ENCODE data around the gene SV2A. TPM values are rescaled to one million over a fixed set of nuclear protein-coding genes. Genes with fewer than 3 reads are reported as not detected.
"Not testable (repeated sequence)": the region's sequence is repeated elsewhere in the genome, so short reads cannot be mapped to it uniquely, and the experiment has no call there.

Gene SV2A
- total RNA-seq, 1 donor from 2014 or later, result 12.7 TPM

GRCh38 chr1:149942885-149943284 is 25.2 kb upstream of the SV2A start:
- TF ChIP-seq, protein P1, sequence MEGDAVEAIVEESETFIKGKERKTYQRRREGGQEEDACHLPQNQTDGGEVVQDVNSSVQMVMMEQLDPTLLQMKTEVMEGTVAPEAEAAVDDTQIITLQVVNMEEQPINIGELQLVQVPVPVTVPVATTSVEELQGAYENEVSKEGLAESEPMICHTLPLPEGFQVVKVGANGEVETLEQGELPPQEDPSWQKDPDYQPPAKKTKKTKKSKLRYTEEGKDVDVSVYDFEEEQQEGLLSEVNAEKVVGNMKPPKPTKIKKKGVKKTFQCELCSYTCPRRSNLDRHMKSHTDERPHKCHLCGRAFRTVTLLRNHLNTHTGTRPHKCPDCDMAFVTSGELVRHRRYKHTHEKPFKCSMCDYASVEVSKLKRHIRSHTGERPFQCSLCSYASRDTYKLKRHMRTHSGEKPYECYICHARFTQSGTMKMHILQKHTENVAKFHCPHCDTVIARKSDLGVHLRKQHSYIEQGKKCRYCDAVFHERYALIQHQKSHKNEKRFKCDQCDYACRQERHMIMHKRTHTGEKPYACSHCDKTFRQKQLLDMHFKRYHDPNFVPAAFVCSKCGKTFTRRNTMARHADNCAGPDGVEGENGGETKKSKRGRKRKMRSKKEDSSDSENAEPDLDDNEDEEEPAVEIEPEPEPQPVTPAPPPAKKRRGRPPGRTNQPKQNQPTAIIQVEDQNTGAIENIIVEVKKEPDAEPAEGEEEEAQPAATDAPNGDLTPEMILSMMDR (IDR thresholded peaks at IDR 0.05; ENCODE audit: unreplicated experiment), result no peak
- H3K36me3 Mint-ChIP-seq (ENCODE audit: low read depth, unreplicated experiment), result peaks cover 20% of the 10 kb centered on the region
- no peaks in the 10 kb centered on the region for H3K9me3 Mint-ChIP-seq (ENCODE audit: unreplicated experiment)
- H3K4me1 Mint-ChIP-seq (ENCODE audit: unreplicated experiment), result peaks cover 38% of the 10 kb centered on the region
- DNase-seq (ENCODE audit: low spot score), result no peak
- H3K4me3 Mint-ChIP-seq (ENCODE audit: unreplicated experiment), result no peak overlapping the region
- peaks cover 4% of the 10 kb centered on the region for H3K27me3 Mint-ChIP-seq (ENCODE audit: unreplicated experiment)
- peak overlapping the region; percentile 85 for H3K27ac Mint-ChIP-seq (ENCODE audit: unreplicated experiment)

DNA sequence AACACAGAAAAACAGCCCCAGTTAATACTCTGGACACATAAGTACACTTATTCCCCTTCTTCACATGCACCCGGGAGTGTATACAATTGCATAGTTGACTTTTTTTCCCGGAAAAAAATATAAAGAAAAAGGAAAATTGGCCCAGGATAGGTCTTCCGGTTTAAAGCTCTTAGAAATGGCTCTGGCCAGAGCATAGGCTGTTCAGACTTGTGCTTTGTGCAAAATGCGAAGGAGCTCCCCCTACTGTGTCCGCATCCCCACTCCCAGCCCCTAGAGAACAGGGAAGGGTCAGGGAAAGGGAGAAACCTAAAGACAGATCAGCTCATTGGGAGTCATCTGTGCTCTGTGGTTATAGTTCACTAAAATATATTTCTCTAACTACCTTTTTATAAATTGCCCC is 24.6 kb upstream of the SV2A start:
- Mint-ChIP-seq H3K4me1 (ENCODE audit: unreplicated experiment) (peaks cover 45% of the 10 kb centered on the region), H3K9me3 (ENCODE audit: unreplicated experiment) (no peaks in the 10 kb centered on the region), H3K27me3 (ENCODE audit: unreplicated experiment) (peaks cover 4% of the 10 kb centered on the region), H3K4me3 (ENCODE audit: unreplicated experiment) (no peak overlapping the region), H3K27ac (ENCODE audit: unreplicated experiment) (peak overlapping the region; percentile 85), H3K36me3 (ENCODE audit: low read depth, unreplicated experiment) (peaks cover 19% of the 10 kb centered on the region)
- TF ChIP-seq, protein P1 (IDR thresholded peaks at IDR 0.05; ENCODE audit: unreplicated experiment), result no peak
- peak; percentile 55 for DNase-seq (ENCODE audit: low spot score)

GRCh38 chr1:149940427-149940826 is 22.8 kb upstream of the SV2A start:
- TF ChIP-seq, protein P1 (IDR thresholded peaks at IDR 0.05; ENCODE audit: unreplicated experiment), result no peak
- H3K36me3 Mint-ChIP-seq (ENCODE audit: low read depth, unreplicated experiment), result peaks cover 11% of the 10 kb centered on the region
- H3K4me3 Mint-ChIP-seq (ENCODE audit: unreplicated experiment), result no peak overlapping the region
- peaks cover 13% of the 10 kb centered on the region for H3K27me3 Mint-ChIP-seq (ENCODE audit: unreplicated experiment)
- H3K4me1 Mint-ChIP-seq (ENCODE audit: unreplicated experiment), result peaks cover 59% of the 10 kb centered on the region
- DNase-seq (ENCODE audit: low spot score), result no peak
- peak overlapping the region; percentile 14 for H3K27ac Mint-ChIP-seq (ENCODE audit: unreplicated experiment)
- no peaks in the 10 kb centered on the region for H3K9me3 Mint-ChIP-seq (ENCODE audit: unreplicated experiment)

- H3K27me3 Mint-ChIP-seq (ENCODE audit: unreplicated experiment); H3K27ac Mint-ChIP-seq (ENCODE audit: unreplicated experiment); H3K36me3 Mint-ChIP-seq (ENCODE audit: low read depth, unreplicated experiment); H3K4me3 Mint-ChIP-seq (ENCODE audit: unreplicated experiment); H3K9me3 Mint-ChIP-seq (ENCODE audit: unreplicated experiment); DNase-seq (ENCODE audit: low spot score): not testable (repeated sequence)
- peaks cover 51% of the 10 kb centered on the region for H3K4me1 Mint-ChIP-seq (ENCODE audit: unreplicated experiment)
Observed at GRCh38 chr1:149938668-149939003, 21.0 kb upstream of the SV2A start.

DNA sequence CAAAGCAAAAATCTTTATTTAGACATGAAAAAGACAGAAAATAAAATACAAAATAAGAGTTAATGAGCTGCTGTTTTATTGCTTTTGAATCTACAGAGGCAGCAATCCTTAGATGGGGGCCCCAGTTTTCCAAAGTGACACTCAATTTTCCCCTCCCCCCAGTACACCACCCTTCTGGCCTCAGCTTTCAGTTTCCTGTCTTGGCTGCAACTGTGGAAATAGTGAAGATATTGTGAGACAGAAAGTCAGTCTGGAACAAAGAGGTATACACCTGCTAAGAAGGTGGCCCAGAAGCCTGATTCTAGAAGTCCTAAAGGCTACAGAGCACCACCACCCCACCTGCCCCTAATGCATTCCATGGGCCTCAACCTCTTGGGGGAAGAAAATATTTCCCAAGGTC is 20.1 kb upstream of the SV2A start:
- H3K36me3 Mint-ChIP-seq (ENCODE audit: low read depth, unreplicated experiment), result peaks cover 4% of the 10 kb centered on the region
- TF ChIP-seq, protein P1 (IDR thresholded peaks at IDR 0.05; ENCODE audit: unreplicated experiment), result no peak
- no peak for DNase-seq (ENCODE audit: low spot score)
- peaks cover 42% of the 10 kb centered on the region for H3K4me1 Mint-ChIP-seq (ENCODE audit: unreplicated experiment)
- peaks cover 10% of the 10 kb centered on the region for H3K27me3 Mint-ChIP-seq (ENCODE audit: unreplicated experiment)
- H3K27ac Mint-ChIP-seq (ENCODE audit: unreplicated experiment), result peak overlapping the region; percentile 42
- no peaks in the 10 kb centered on the region for H3K9me3 Mint-ChIP-seq (ENCODE audit: unreplicated experiment)
- no peak overlapping the region for H3K4me3 Mint-ChIP-seq (ENCODE audit: unreplicated experiment)

Data from endothelial cell (in vitro differentiated cells).